ENCODE results near the gene GDF7. TPM values are rescaled to one million over a fixed set of nuclear protein-coding genes. Genes with fewer than 3 reads are reported as not detected.

Gene GDF7
- polyA plus RNA-seq, 1 donor (not counting 4 experiments of a cell fraction or from before 2014, with no cell fraction given): not detected

GRCh38 chr2:20643060-20643459 lies 23.9 kb upstream of the GDF7 start:
- peaks cover 7% of the 10 kb centered on the region for H3K79me2 ChIP-seq (ENCODE audit: control insufficient read depth, insufficient read depth, low read length)
- dilution Hi-C loops (cut with MboI; ENCODE audit: extremely low pct_ligation_motif_present, low sequenced_read_pairs): no loop called here
- no peak overlapping the region for H2AFZ ChIP-seq (ENCODE audit: control insufficient read depth, low read length)
- no peak for TF ChIP-seq EZH2 (IDR thresholded peaks at IDR 0.05; ENCODE audit: low read length)
- TF ChIP-seq, protein P1, sequence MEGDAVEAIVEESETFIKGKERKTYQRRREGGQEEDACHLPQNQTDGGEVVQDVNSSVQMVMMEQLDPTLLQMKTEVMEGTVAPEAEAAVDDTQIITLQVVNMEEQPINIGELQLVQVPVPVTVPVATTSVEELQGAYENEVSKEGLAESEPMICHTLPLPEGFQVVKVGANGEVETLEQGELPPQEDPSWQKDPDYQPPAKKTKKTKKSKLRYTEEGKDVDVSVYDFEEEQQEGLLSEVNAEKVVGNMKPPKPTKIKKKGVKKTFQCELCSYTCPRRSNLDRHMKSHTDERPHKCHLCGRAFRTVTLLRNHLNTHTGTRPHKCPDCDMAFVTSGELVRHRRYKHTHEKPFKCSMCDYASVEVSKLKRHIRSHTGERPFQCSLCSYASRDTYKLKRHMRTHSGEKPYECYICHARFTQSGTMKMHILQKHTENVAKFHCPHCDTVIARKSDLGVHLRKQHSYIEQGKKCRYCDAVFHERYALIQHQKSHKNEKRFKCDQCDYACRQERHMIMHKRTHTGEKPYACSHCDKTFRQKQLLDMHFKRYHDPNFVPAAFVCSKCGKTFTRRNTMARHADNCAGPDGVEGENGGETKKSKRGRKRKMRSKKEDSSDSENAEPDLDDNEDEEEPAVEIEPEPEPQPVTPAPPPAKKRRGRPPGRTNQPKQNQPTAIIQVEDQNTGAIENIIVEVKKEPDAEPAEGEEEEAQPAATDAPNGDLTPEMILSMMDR (optimal IDR thresholded peaks at IDR 0.05 in 1 of 3, IDR thresholded peaks at IDR 0.05 in 1 of 3, conservative IDR thresholded peaks at IDR 0.05 in 1 of 3; ENCODE audit: extremely low read depth in 1 of 3, insufficient read depth in 2 of 3, low read length in 3 of 3): no peak
- H3K27ac ChIP-seq (ENCODE audit: control insufficient read depth, insufficient read depth, low read length): no peak overlapping the region
- FAIRE-seq (no peak), DNase-seq (ENCODE audit: low read depth, low spot score) (no peak)
- no peaks in the 10 kb centered on the region for H3K27me3 ChIP-seq (ENCODE audit: control insufficient read depth, extremely low read depth, insufficient read depth, low read length)
- no peak overlapping the region for H3K9ac ChIP-seq (ENCODE audit: control insufficient read depth, extremely low read depth, insufficient read depth, low read length)
- no peaks in the 10 kb centered on the region for H4K20me1 ChIP-seq (ENCODE audit: control insufficient read depth, extremely low read depth, insufficient read depth, low read length)
- no peaks in the 10 kb centered on the region for H3K9me1 ChIP-seq (ENCODE audit: control insufficient read depth, extremely low read depth, insufficient read depth, low read length)
- no peak overlapping the region for H3K4me3 ChIP-seq (ENCODE audit: control insufficient read depth in 2 of 3, extremely low read depth in 1 of 3, insufficient read depth in 2 of 3, low read depth in 1 of 3, low read length in 3 of 3)
- no peaks in the 10 kb centered on the region for H3K9me3 ChIP-seq (ENCODE audit: control insufficient read depth, low read depth, low read length)
- H3K4me2 ChIP-seq (ENCODE audit: control insufficient read depth, extremely low read depth, insufficient read depth, low read depth, low read length): no peak overlapping the region
- peaks cover 8% of the 10 kb centered on the region for H3K4me1 ChIP-seq (ENCODE audit: control insufficient read depth, extremely low read depth, insufficient read depth, low read length)
- H3K36me3 ChIP-seq (ENCODE audit: control insufficient read depth in 2 of 2, extremely low read depth in 1 of 2, insufficient read depth in 2 of 2, low read length in 2 of 2): peaks cover 17 to 25% of the 10 kb centered on the region in 2 experiments

DNA sequence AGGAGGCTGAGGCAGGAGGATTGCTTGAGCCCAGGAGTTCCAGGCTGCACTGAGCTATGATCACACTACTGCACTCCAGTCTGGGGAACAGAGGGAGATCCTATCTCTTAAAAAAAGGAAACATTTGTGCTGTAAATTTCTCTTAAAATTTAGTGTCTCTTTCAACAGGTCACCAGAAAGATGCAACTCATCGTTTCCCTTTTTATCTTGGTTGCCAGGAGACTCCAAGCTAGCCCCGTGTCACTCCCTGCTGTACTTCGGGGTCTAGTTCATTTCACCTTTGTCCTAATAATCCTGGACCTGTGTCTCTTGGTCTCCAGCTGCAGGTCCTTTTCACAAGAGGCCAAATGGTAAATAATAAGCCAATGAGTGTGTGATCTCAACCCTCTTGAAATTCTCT lies 23.1 kb upstream of the GDF7 start:
- Histone ChIP-seq H3K4me3 (ENCODE audit: control insufficient read depth in 2 of 3, extremely low read depth in 1 of 3, insufficient read depth in 2 of 3, low read depth in 1 of 3, low read length in 3 of 3) (no peak overlapping the region), H3K9me3 (ENCODE audit: control insufficient read depth, low read depth, low read length) (no peaks in the 10 kb centered on the region), H2AFZ (ENCODE audit: control insufficient read depth, low read length) (no peak overlapping the region), H3K4me1 (ENCODE audit: control insufficient read depth, extremely low read depth, insufficient read depth, low read length) (peaks cover 8% of the 10 kb centered on the region), H3K4me2 (ENCODE audit: control insufficient read depth, extremely low read depth, insufficient read depth, low read depth, low read length) (no peak overlapping the region), H3K79me2 (ENCODE audit: control insufficient read depth, insufficient read depth, low read length) (peaks cover 15% of the 10 kb centered on the region), H3K27me3 (ENCODE audit: control insufficient read depth, extremely low read depth, insufficient read depth, low read length) (no peaks in the 10 kb centered on the region), H3K9me1 (ENCODE audit: control insufficient read depth, extremely low read depth, insufficient read depth, low read length) (no peaks in the 10 kb centered on the region), H3K36me3 (ENCODE audit: control insufficient read depth in 2 of 2, extremely low read depth in 1 of 2, insufficient read depth in 2 of 2, low read length in 2 of 2) (peaks cover 17 to 25% of the 10 kb centered on the region in 2 experiments), H3K9ac (ENCODE audit: control insufficient read depth, extremely low read depth, insufficient read depth, low read length) (no peak overlapping the region), H3K27ac (ENCODE audit: control insufficient read depth, insufficient read depth, low read length) (no peak overlapping the region), H4K20me1 (ENCODE audit: control insufficient read depth, extremely low read depth, insufficient read depth, low read length) (no peaks in the 10 kb centered on the region)
- no peak for DNase-seq (ENCODE audit: low read depth, low spot score)
- dilution Hi-C loops (cut with MboI; ENCODE audit: extremely low pct_ligation_motif_present, low sequenced_read_pairs): no loop called here
- no peak for TF ChIP-seq EZH2 (IDR thresholded peaks at IDR 0.05; ENCODE audit: low read length)
- TF ChIP-seq, protein P1 (optimal IDR thresholded peaks at IDR 0.05 in 1 of 3, IDR thresholded peaks at IDR 0.05 in 1 of 3, conservative IDR thresholded peaks at IDR 0.05 in 1 of 3; ENCODE audit: extremely low read depth in 1 of 3, insufficient read depth in 2 of 3, low read length in 3 of 3): no peak
- FAIRE-seq: no peak
